Gastroesophageal sphincter (tissue), 3 donors: ENCODE measurements around the gene AGER.

ENCODE experiments used
- EP300 ChIP-seq: sonication (generic); formaldehyde crosslinking; IDR thresholded peaks from one replicate; pipeline ENCODE4 v1.6.1; 2017; ENCODE audit warnings: antibody characterized with exemption, mild to moderate bottlenecking
- POLR2A ChIP-seq, 2 donors: fragments of 450-650 bp; IDR thresholded peaks; one replicate each; pipeline ENCODE4 v1.6.1; 2017; ENCODE audit warnings: antibody characterized with exemption in 2 of 2, mild to moderate bottlenecking in 2 of 2, moderate library complexity in 1 of 2
- POLR2AphosphoS5 ChIP-seq: sonication (generic); formaldehyde crosslinking; IDR thresholded peaks from one replicate; pipeline ENCODE4 v1.6.1; 2017; ENCODE audit warnings: antibody characterized with exemption
- TF ChIP-seq, protein P1 (sequence below), 4 experiments: fragments of 200-600 bp in 2 of 4; fragments of 450-650 bp in 2 of 4; sonication (generic) in 1 of 4; IDR thresholded peaks; one replicate each; pipeline ENCODE4 v1.5.1; 2017 to 2019; ENCODE audit warnings: antibody characterized with exemption in 4 of 4, mild to moderate bottlenecking in 2 of 4, moderate library complexity in 2 of 4

GRCh38 chr6:32192608-32193039 is 8.6 kb upstream of the AGER start, which contains the start of gene GPSM3:
- TF ChIP-seq, protein P1, sequence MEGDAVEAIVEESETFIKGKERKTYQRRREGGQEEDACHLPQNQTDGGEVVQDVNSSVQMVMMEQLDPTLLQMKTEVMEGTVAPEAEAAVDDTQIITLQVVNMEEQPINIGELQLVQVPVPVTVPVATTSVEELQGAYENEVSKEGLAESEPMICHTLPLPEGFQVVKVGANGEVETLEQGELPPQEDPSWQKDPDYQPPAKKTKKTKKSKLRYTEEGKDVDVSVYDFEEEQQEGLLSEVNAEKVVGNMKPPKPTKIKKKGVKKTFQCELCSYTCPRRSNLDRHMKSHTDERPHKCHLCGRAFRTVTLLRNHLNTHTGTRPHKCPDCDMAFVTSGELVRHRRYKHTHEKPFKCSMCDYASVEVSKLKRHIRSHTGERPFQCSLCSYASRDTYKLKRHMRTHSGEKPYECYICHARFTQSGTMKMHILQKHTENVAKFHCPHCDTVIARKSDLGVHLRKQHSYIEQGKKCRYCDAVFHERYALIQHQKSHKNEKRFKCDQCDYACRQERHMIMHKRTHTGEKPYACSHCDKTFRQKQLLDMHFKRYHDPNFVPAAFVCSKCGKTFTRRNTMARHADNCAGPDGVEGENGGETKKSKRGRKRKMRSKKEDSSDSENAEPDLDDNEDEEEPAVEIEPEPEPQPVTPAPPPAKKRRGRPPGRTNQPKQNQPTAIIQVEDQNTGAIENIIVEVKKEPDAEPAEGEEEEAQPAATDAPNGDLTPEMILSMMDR (IDR thresholded peaks at IDR 0.05), result no peak
- TF ChIP-seq EP300, result no peak
- TF ChIP-seq POLR2A (IDR thresholded peaks at IDR 0.05), result no peak
- TF ChIP-seq POLR2AphosphoS5, result no peak
